HepG2 (cell line): ENCODE data around the gene DPEP1. TPM values are rescaled to one million over a fixed set of nuclear protein-coding genes. Genes with fewer than 3 reads are reported as not detected.
A peak's percentile ranks its signal among the peaks of the same experiment; 100 is the strongest.

ENCODE experiments used
- DPF2 ChIP-seq: sonication (generic); formaldehyde crosslinking; IDR thresholded peaks from 2 replicates; pipeline ENCODE4 v1.4.0; 2020; ENCODE audit warnings: mild to moderate bottlenecking, low read depth, missing genetic modification reagents, borderline replicate concordance
- WIZ ChIP-seq: sonication (generic); formaldehyde crosslinking; IDR thresholded peaks from 2 replicates; pipeline ENCODE4 v1.5.1; 2020; ENCODE audit warnings: mild to moderate bottlenecking, missing genetic modification reagents
- ZNF350 ChIP-seq: sonication (generic); formaldehyde crosslinking; IDR thresholded peaks from 2 replicates; pipeline ENCODE4 v1.4.0; 2020; ENCODE audit warnings: mild to moderate bottlenecking, low read depth, missing genetic modification reagents, borderline replicate concordance
- ZNF614 ChIP-seq: IDR thresholded peaks from 2 replicates; pipeline ENCODE4 v1.6.1; 2018; ENCODE audit warnings: missing biosample characterization, missing genetic modification reagents, inconsistent platforms, borderline replicate concordance
- ZNF775 ChIP-seq: sonication (generic); formaldehyde crosslinking; IDR thresholded peaks from 2 replicates; pipeline ENCODE4 v1.4.0; 2020; ENCODE audit warnings: missing genetic modification reagents, mild to moderate bottlenecking, moderate library complexity, borderline replicate concordance
- polyA plus RNA-seq, 8 experiments: library from polyadenylated mRNA; depleted of rRNA in 3 of 8; stranded (reverse) in 7 of 8; unstranded in 1 of 8; fragments of >200 nt; fragmentation: Illumina TruSeq in 4 of 8; extraction: Trizol in 4 of 8; gene quantifications; 2 replicates each; pipeline versions ENCODE4 v1.2.1 to v1.2.3, GENCODE V29; 2011 to 2016; ENCODE audit warnings: low read depth in 4 of 8, missing spikeins in 1 of 8, mixed read lengths in 1 of 8; ENCODE audit not compliant: insufficient read depth in 1 of 8
- total RNA-seq, 5 experiments: library from RNA; depleted of rRNA; stranded (reverse); fragments of >200 nt; fragmentation: Illumina TruSeq; extraction: Trizol; gene quantifications; 2 replicates each; pipeline ENCODE4 v1.2.3, GENCODE V29; 2016; ENCODE audit warnings: low read depth in 1 of 5
- TF ChIP-seq, protein P1 (sequence below): sonication (generic); formaldehyde crosslinking; IDR thresholded peaks from 2 replicates; pipeline ENCODE4 v1.5.0; 2020; ENCODE audit warnings: mild to moderate bottlenecking, missing genetic modification reagents, borderline replicate concordance
- TF ChIP-seq, protein P2 (sequence below): IDR thresholded peaks from 2 replicates; pipeline ENCODE4 v1.6.1; 2016
- TF ChIP-seq, protein P3 (sequence below): sonication (generic); formaldehyde crosslinking; IDR thresholded peaks from 2 replicates; pipeline ENCODE4 v1.9.0; 2021; ENCODE audit warnings: missing genetic modification reagents, borderline replicate concordance
- TF ChIP-seq, protein P4 (sequence below): sonication (generic); formaldehyde crosslinking; IDR thresholded peaks from 2 replicates; pipeline ENCODE4 v1.4.0; 2020; ENCODE audit warnings: mild to moderate bottlenecking, missing genetic modification reagents, borderline replicate concordance
- TF ChIP-seq, protein P5 (sequence below): sonication (generic); formaldehyde crosslinking; conservative IDR thresholded peaks from 2 replicates; pipeline ENCODE4 v1.8.0; 2022; ENCODE audit warnings: mild to moderate bottlenecking, moderate library complexity, missing genetic modification reagents

DPEP1 gene
- total and polyA plus RNA-seq, 2 of the 13 experiments (the other 11 are each of a cell fraction or from before 2014, with no cell fraction given): 37.6 to 52.2 TPM

DNA sequence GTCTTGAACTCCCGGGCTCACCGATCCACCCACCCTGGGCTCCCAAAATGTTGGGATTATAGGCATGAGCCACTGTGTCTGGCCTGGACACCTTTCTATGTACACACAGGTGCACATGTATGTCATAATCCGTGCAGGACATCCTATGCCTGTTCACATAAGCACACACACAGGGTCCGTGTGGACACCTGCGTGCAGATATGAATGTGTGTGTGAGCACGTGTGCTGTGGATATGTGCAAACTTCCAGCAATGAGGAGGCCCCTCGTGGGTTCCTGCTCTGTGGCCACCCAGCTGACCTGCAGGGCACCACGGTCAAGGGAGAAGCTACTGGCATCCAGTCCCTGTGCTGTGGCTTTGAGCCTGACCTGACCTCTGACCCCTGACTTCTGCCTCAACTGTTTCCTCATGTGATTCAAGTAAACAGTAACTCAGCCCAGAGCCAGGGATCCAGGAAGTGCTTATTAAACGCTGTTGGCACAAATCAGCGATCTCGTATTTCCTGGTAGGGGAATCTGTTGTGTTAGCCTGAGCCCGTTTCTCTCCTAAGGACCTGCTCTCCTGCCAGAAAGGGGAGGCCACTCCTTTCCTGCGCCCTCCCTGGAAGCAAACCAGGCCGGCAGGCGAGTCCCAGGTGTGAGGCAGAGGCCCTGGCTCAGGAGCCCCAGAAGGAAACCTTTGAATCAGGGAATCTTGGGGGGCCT, 31.4 kb upstream of the DPEP1 start (continued):
- TF ChIP-seq, protein P1, sequence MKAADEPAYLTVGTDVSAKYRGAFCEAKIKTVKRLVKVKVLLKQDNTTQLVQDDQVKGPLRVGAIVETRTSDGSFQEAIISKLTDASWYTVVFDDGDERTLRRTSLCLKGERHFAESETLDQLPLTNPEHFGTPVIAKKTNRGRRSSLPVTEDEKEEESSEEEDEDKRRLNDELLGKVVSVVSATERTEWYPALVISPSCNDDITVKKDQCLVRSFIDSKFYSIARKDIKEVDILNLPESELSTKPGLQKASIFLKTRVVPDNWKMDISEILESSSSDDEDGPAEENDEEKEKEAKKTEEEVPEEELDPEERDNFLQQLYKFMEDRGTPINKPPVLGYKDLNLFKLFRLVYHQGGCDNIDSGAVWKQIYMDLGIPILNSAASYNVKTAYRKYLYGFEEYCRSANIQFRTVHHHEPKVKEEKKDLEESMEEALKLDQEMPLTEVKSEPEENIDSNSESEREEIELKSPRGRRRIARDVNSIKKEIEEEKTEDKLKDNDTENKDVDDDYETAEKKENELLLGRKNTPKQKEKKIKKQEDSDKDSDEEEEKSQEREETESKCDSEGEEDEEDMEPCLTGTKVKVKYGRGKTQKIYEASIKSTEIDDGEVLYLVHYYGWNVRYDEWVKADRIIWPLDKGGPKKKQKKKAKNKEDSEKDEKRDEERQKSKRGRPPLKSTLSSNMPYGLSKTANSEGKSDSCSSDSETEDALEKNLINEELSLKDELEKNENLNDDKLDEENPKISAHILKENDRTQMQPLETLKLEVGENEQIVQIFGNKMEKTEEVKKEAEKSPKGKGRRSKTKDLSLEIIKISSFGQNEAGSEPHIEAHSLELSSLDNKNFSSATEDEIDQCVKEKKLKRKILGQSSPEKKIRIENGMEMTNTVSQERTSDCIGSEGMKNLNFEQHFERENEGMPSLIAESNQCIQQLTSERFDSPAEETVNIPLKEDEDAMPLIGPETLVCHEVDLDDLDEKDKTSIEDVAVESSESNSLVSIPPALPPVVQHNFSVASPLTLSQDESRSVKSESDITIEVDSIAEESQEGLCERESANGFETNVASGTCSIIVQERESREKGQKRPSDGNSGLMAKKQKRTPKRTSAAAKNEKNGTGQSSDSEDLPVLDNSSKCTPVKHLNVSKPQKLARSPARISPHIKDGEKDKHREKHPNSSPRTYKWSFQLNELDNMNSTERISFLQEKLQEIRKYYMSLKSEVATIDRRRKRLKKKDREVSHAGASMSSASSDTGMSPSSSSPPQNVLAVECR (CRISPR knock-in tag): peak; percentile 59; the same call in 1 of the 2 replicates
- peak; percentile 25; the same call in 1 of the 2 replicates for TF ChIP-seq ZNF614
- TF ChIP-seq, protein P2, sequence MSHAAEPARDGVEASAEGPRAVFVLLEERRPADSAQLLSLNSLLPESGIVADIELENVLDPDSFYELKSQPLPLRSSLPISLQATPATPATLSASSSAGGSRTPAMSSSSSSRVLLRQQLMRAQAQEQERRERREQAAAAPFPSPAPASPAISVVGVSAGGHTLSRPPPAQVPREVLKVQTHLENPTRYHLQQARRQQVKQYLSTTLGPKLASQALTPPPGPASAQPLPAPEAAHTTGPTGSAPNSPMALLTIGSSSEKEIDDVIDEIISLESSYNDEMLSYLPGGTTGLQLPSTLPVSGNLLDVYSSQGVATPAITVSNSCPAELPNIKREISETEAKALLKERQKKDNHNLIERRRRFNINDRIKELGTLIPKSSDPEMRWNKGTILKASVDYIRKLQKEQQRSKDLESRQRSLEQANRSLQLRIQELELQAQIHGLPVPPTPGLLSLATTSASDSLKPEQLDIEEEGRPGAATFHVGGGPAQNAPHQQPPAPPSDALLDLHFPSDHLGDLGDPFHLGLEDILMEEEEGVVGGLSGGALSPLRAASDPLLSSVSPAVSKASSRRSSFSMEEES (CRISPR knock-in tag): peak; percentile 90
- TF ChIP-seq, protein P3, sequence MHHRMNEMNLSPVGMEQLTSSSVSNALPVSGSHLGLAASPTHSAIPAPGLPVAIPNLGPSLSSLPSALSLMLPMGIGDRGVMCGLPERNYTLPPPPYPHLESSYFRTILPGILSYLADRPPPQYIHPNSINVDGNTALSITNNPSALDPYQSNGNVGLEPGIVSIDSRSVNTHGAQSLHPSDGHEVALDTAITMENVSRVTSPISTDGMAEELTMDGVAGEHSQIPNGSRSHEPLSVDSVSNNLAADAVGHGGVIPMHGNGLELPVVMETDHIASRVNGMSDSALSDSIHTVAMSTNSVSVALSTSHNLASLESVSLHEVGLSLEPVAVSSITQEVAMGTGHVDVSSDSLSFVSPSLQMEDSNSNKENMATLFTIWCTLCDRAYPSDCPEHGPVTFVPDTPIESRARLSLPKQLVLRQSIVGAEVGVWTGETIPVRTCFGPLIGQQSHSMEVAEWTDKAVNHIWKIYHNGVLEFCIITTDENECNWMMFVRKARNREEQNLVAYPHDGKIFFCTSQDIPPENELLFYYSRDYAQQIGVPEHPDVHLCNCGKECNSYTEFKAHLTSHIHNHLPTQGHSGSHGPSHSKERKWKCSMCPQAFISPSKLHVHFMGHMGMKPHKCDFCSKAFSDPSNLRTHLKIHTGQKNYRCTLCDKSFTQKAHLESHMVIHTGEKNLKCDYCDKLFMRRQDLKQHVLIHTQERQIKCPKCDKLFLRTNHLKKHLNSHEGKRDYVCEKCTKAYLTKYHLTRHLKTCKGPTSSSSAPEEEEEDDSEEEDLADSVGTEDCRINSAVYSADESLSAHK (CRISPR knock-in tag): no peak
- TF ChIP-seq DPF2 (CRISPR knock-in tag): peak; percentile 34; the same call in 1 of the 2 replicates
- TF ChIP-seq, protein P4, sequence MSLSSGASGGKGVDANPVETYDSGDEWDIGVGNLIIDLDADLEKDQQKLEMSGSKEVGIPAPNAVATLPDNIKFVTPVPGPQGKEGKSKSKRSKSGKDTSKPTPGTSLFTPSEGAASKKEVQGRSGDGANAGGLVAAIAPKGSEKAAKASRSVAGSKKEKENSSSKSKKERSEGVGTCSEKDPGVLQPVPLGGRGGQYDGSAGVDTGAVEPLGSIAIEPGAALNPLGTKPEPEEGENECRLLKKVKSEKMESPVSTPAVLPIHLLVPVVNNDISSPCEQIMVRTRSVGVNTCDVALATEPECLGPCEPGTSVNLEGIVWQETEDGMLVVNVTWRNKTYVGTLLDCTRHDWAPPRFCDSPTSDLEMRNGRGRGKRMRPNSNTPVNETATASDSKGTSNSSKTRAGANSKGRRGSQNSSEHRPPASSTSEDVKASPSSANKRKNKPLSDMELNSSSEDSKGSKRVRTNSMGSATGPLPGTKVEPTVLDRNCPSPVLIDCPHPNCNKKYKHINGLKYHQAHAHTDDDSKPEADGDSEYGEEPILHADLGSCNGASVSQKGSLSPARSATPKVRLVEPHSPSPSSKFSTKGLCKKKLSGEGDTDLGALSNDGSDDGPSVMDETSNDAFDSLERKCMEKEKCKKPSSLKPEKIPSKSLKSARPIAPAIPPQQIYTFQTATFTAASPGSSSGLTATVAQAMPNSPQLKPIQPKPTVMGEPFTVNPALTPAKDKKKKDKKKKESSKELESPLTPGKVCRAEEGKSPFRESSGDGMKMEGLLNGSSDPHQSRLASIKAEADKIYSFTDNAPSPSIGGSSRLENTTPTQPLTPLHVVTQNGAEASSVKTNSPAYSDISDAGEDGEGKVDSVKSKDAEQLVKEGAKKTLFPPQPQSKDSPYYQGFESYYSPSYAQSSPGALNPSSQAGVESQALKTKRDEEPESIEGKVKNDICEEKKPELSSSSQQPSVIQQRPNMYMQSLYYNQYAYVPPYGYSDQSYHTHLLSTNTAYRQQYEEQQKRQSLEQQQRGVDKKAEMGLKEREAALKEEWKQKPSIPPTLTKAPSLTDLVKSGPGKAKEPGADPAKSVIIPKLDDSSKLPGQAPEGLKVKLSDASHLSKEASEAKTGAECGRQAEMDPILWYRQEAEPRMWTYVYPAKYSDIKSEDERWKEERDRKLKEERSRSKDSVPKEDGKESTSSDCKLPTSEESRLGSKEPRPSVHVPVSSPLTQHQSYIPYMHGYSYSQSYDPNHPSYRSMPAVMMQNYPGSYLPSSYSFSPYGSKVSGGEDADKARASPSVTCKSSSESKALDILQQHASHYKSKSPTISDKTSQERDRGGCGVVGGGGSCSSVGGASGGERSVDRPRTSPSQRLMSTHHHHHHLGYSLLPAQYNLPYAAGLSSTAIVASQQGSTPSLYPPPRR (CRISPR knock-in tag): peak; percentile 54; the same call in 1 of the 2 replicates
- TF ChIP-seq WIZ (CRISPR knock-in tag): no peak
- TF ChIP-seq ZNF775 (CRISPR knock-in tag): 0 out of 2 replicates have a peak, but pooled peaks have one; percentile 5
- TF ChIP-seq ZNF350 (CRISPR knock-in tag): peak; percentile 16; the same call in 1 of the 2 replicates
- TF ChIP-seq, protein P5, sequence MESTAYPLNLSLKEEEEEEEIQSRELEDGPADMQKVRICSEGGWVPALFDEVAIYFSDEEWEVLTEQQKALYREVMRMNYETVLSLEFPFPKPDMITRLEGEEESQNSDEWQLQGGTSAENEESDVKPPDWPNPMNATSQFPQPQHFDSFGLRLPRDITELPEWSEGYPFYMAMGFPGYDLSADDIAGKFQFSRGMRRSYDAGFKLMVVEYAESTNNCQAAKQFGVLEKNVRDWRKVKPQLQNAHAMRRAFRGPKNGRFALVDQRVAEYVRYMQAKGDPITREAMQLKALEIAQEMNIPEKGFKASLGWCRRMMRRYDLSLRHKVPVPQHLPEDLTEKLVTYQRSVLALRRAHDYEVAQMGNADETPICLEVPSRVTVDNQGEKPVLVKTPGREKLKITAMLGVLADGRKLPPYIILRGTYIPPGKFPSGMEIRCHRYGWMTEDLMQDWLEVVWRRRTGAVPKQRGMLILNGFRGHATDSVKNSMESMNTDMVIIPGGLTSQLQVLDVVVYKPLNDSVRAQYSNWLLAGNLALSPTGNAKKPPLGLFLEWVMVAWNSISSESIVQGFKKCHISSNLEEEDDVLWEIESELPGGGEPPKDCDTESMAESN: no peak
